IMR-90 (cell line): Measurements from ENCODE around the gene NADK2. TPM values are rescaled to one million over a fixed set of nuclear protein-coding genes. Genes with fewer than 3 reads are reported as not detected.

Experiments used
- ATAC-seq: fragments of 200-7000 bp; cut with Tn5 transposase; 2 replicates; pipeline ENCODE4 v1.9.1; 2020; ENCODE audit warnings: low read depth, mild to moderate bottlenecking, moderate library complexity
- BruUV-seq: library from RNA; stranded (reverse); fragments of 400-500 nt; replicated peaks from 2 replicates; lab custom pipeline; 2021; lab: Mats Ljungman, UMichigan
- CTCF ChIA-PET: fragments of 300-600 bp; formaldehyde crosslinking; extraction: SDS; loops from one replicate; lab custom pipeline; 2021; ENCODE audit warnings: antibody characterized with exemption; lab: Yijun Ruan, JAX
- POLR2A ChIA-PET: fragments of 300-600 bp; sonication (Branson Sonifier 250); formaldehyde crosslinking; loops from one replicate; lab custom pipeline; 2022; ENCODE audit warnings: antibody characterized with exemption; ENCODE audit not compliant: unreplicated experiment; lab: Charles Lee
- DNase-seq: peaks from one replicate; pipeline ENCODE4 v3.0.0; 2013
- H2AFZ ChIP-seq: replicated peaks from 2 replicates; pipeline ENCODE3; 2013; ENCODE audit warnings: low read length, mild to moderate bottlenecking; ENCODE audit not compliant: poor library complexity
- H2AK5ac ChIP-seq: 2 replicates; pipeline ENCODE4 v1.6.1; 2013; ENCODE audit warnings: low read depth, low read length, inconsistent platforms
- H2AK9ac ChIP-seq: replicated peaks from 2 replicates; pipeline ENCODE3; 2013; ENCODE audit warnings: mild to moderate bottlenecking, low read depth, low read length, moderate library complexity; ENCODE audit not compliant: poor library complexity
- H2BK120ac ChIP-seq: 2 replicates; pipeline ENCODE4 v1.6.1; 2013; ENCODE audit warnings: low read depth, low read length, inconsistent platforms
- H2BK15ac ChIP-seq: 3 replicates; pipeline ENCODE4 v1.6.1; 2013; ENCODE audit warnings: low read depth, low read length, inconsistent platforms
- H2BK20ac ChIP-seq: 2 replicates; pipeline ENCODE4 v1.6.1; 2013; ENCODE audit warnings: low read depth, mild to moderate bottlenecking, inconsistent platforms, low read length, moderate library complexity
- H2BK5ac ChIP-seq: 2 replicates; pipeline ENCODE4 v1.6.1; 2013; ENCODE audit warnings: mild to moderate bottlenecking, low read depth, low read length, inconsistent platforms; ENCODE audit not compliant: poor library complexity, severe bottlenecking
- H3K14ac ChIP-seq: replicated peaks from 2 replicates; pipeline ENCODE4 v1.6.1; 2013; ENCODE audit warnings: low read depth, low read length, inconsistent platforms
- H3K18ac ChIP-seq: 2 replicates; pipeline ENCODE4 v1.6.1; 2013; ENCODE audit warnings: low read depth, low read length, control low read depth
- H3K23ac ChIP-seq: 2 replicates; pipeline ENCODE4 v1.6.1; 2013; ENCODE audit warnings: low read depth, low read length, inconsistent platforms
- H3K27ac ChIP-seq: 2 replicates; pipeline ENCODE4 v1.5.1; 2013; ENCODE audit warnings: mild to moderate bottlenecking, control low read depth, low read length; ENCODE audit not compliant: insufficient read depth
- H3K27me3 ChIP-seq: 2 replicates; pipeline ENCODE4 v1.6.1; 2013; ENCODE audit warnings: low read length; ENCODE audit not compliant: control insufficient read depth, insufficient read depth
- H3K36me3 ChIP-seq: 2 replicates; pipeline ENCODE4 v1.6.1; 2013; ENCODE audit warnings: low read length, mixed read lengths; ENCODE audit not compliant: control insufficient read depth, insufficient read depth
- H3K4ac ChIP-seq: 2 replicates; pipeline ENCODE4 v1.6.1; 2013; ENCODE audit warnings: low read depth, low read length, inconsistent platforms
- H3K4me1 ChIP-seq: 2 replicates; pipeline ENCODE4 v1.6.1; 2013; ENCODE audit warnings: low read length, mixed read lengths; ENCODE audit not compliant: control insufficient read depth, insufficient read depth
- H3K4me2 ChIP-seq: 2 replicates; pipeline ENCODE4 v1.6.1; 2013; ENCODE audit warnings: low read depth, mild to moderate bottlenecking, control low read depth, low read length, moderate library complexity
- H3K4me3 ChIP-seq: 2 replicates; pipeline ENCODE4 v1.5.1; 2013; ENCODE audit warnings: low read depth, mild to moderate bottlenecking, control low read depth, low read length, moderate library complexity; ENCODE audit not compliant: insufficient read depth
- H3K56ac ChIP-seq: 2 replicates; pipeline ENCODE4 v1.6.1; 2013; ENCODE audit warnings: low read length, inconsistent platforms; ENCODE audit not compliant: insufficient read depth; ENCODE audit errors: extremely low read depth
- H3K79me1 ChIP-seq, 2 experiments: 2 replicates each; pipeline ENCODE4 v1.6.1; 2013; ENCODE audit warnings: low read length in 2 of 2, inconsistent platforms in 1 of 2, low read depth in 1 of 2
- H3K9ac ChIP-seq: 2 replicates; pipeline ENCODE4 v1.6.1; 2013; ENCODE audit warnings: low read depth, low read length, control low read depth
- H3K9me1 ChIP-seq: 2 replicates; pipeline ENCODE4 v1.6.1; 2013; ENCODE audit warnings: low read length, inconsistent platforms; ENCODE audit not compliant: insufficient read depth
- H3K9me3 ChIP-seq: 2 replicates; pipeline ENCODE4 v1.6.1; 2013; ENCODE audit warnings: low read length; ENCODE audit not compliant: control insufficient read depth, insufficient read depth
- H4K20me1 ChIP-seq: 2 replicates; pipeline ENCODE4 v1.6.1; 2013; ENCODE audit warnings: low read length, inconsistent platforms; ENCODE audit not compliant: insufficient read depth
- H4K5ac ChIP-seq: 2 replicates; pipeline ENCODE4 v1.6.1; 2013; ENCODE audit warnings: mild to moderate bottlenecking, low read depth, low read length, control low read depth
- H4K8ac ChIP-seq, 2 experiments: 2 replicates each; pipeline ENCODE4 v1.6.1; 2013; ENCODE audit warnings: low read depth in 2 of 2, low read length in 2 of 2, control low read depth in 1 of 2, inconsistent platforms in 1 of 2
- H4K91ac ChIP-seq: 2 replicates; pipeline ENCODE4 v1.6.1; 2013; ENCODE audit warnings: low read depth, low read length, inconsistent platforms; ENCODE audit not compliant: insufficient read depth
- RCOR1 ChIP-seq: IDR thresholded peaks from 2 replicates; pipeline ENCODE4 v1.6.1; 2012; ENCODE audit warnings: mild to moderate bottlenecking, low read length, improper control_type of control experiment; ENCODE audit not compliant: insufficient replicate concordance
- WGBS, 2 experiments: methylation state at CpG; one replicate each; pipeline versions ENCODE4 v1.1.5 to v1.1.7; 2013; ENCODE audit warnings: missing lambda C conversion rate in 2 of 2; ENCODE audit not compliant: insufficient read length in 1 of 2; ENCODE audit errors: extremely low coverage in 2 of 2; 5-methylcytosine and 5-hydroxymethylcytosine counted together
- dilution Hi-C: fragments of 300-500 bp; cut with HindIII; formaldehyde crosslinking; loops from one replicate; pipeline ENCODE4 v1.14.3; 2018; ENCODE audit warnings: low sequenced_read_pairs; ENCODE audit not compliant: unreplicated experiment
- in situ Hi-C: fragments of 300-500 bp; cut with MboI; formaldehyde crosslinking; loops from 3 replicates; pipeline ENCODE4 v1.14.3; 2019; ENCODE audit warnings: low sequenced_read_pairs, inconsistent platforms, mixed read lengths
- intact Hi-C: fragments of 100-400 bp; cut with micrococcal nuclease; formaldehyde crosslinking; loops from 2 replicates; pipeline ENCODE4 v1.10.0; 2022
- polyA plus RNA-seq, 3 experiments: library from polyadenylated mRNA; depleted of rRNA; stranded (reverse); fragments of >200 nt; gene quantifications; 2 replicates each; pipeline ENCODE4 v1.2.3, GENCODE V29; 2012; ENCODE audit warnings: low replicate concordance in 1 of 3
- total RNA-seq: library from RNA; depleted of rRNA; stranded (reverse); fragments of >200 nt; gene quantifications from 2 replicates; pipeline ENCODE4 v1.2.3, GENCODE V29; 2012

Gene NADK2
- total and polyA plus RNA-seq, 2 of the 4 experiments (the other 2 are of a cell fraction): 7.4 to 17.4 TPM

GRCh38 chr5:36177154-36177553 is 64.6 kb downstream of the NADK2 start:
- H3K14ac ChIP-seq: no peak overlapping the region
- no peak for ATAC-seq
- POLR2A ChIA-PET: no interaction called here

More at GRCh38 chr5:36177154-36177553, 64.6 kb downstream of the NADK2 start:
- H2AFZ ChIP-seq: no peak overlapping the region
- intact Hi-C loops: loop anchor here (2.0 to 10.0 kb wide), 3 partner anchors 18 to 518 kb away; no protein-coding TSS in a partner anchor
- H3K18ac ChIP-seq: no peak overlapping the region
- DNase-seq: no peak
- no peak overlapping the region for H3K56ac ChIP-seq
- H3K9me1 ChIP-seq: peaks cover 5% of the 10 kb centered on the region; the same call in 1 of the 2 replicates
- H3K27ac ChIP-seq: no peak overlapping the region
- H2AK9ac ChIP-seq: no peak overlapping the region
- peaks cover 3 to 7% of the 10 kb centered on the region in 2 experiments; a peak in 2 of 4 replicates for H3K79me1 ChIP-seq
- BruUV-seq: no TSS peak
- no peak overlapping the region for H3K9ac ChIP-seq
- H4K8ac ChIP-seq: no peak overlapping the region
- no CpG with 5 or more reads among the region's 2 CpGs for WGBS, 2 experiments
- H3K36me3 ChIP-seq: peaks cover 23% of the 10 kb centered on the region
- CTCF ChIA-PET: interaction anchor here (0.6 to 1.5 kb wide), 5 partner anchors 26 to 519 kb away, joined by 3 to 9 read pairs (median 4); no protein-coding TSS in a partner anchor
- dilution Hi-C loops: no loop called here
- no peak overlapping the region for H3K4me3 ChIP-seq
- H2BK20ac ChIP-seq: no peak overlapping the region
- no peak overlapping the region for H4K5ac ChIP-seq
- H4K91ac ChIP-seq: no peak overlapping the region
- no peak overlapping the region for H2BK120ac ChIP-seq
- no peaks in the 10 kb centered on the region for H4K20me1 ChIP-seq
- H2BK15ac ChIP-seq: no peak overlapping the region
- no peak overlapping the region for H3K23ac ChIP-seq
- H3K4ac ChIP-seq: no peak overlapping the region
- H2BK5ac ChIP-seq: no peak overlapping the region
- no peak for TF ChIP-seq RCOR1
- H3K4me2 ChIP-seq: no peak overlapping the region
- no peaks in the 10 kb centered on the region for H3K9me3 ChIP-seq
- 0 out of 2 replicates have a peak, but pooled peaks cover 5% of the 10 kb centered on the region for H3K4me1 ChIP-seq
- H3K27me3 ChIP-seq: no peaks in the 10 kb centered on the region
- H2AK5ac ChIP-seq: no peak overlapping the region
- in situ Hi-C loops: loop anchor here (10.0 kb wide), 1 partner anchor 128 kb away; the partner anchor contains the start of gene RANBP3L
